Inflammatory macrophage treated with lipopolysaccharide for 1 hour (primary cell): ENCODE results near the gene NDC1.
A peak's percentile ranks its signal among the peaks of the same experiment; 100 is the strongest.
"Not testable (repeated sequence)": the region's sequence is repeated elsewhere in the genome, so short reads cannot be mapped to it uniquely, and the experiment has no call there.

ENCODE experiments used
- DNase-seq, 2 donors: peaks; one replicate each; pipeline ENCODE4 v3.0.0-alpha.2; 2020 to 2022

The NDC1 gene, protein sequence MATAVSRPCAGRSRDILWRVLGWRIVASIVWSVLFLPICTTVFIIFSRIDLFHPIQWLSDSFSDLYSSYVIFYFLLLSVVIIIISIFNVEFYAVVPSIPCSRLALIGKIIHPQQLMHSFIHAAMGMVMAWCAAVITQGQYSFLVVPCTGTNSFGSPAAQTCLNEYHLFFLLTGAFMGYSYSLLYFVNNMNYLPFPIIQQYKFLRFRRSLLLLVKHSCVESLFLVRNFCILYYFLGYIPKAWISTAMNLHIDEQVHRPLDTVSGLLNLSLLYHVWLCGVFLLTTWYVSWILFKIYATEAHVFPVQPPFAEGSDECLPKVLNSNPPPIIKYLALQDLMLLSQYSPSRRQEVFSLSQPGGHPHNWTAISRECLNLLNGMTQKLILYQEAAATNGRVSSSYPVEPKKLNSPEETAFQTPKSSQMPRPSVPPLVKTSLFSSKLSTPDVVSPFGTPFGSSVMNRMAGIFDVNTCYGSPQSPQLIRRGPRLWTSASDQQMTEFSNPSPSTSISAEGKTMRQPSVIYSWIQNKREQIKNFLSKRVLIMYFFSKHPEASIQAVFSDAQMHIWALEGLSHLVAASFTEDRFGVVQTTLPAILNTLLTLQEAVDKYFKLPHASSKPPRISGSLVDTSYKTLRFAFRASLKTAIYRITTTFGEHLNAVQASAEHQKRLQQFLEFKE

DNA sequence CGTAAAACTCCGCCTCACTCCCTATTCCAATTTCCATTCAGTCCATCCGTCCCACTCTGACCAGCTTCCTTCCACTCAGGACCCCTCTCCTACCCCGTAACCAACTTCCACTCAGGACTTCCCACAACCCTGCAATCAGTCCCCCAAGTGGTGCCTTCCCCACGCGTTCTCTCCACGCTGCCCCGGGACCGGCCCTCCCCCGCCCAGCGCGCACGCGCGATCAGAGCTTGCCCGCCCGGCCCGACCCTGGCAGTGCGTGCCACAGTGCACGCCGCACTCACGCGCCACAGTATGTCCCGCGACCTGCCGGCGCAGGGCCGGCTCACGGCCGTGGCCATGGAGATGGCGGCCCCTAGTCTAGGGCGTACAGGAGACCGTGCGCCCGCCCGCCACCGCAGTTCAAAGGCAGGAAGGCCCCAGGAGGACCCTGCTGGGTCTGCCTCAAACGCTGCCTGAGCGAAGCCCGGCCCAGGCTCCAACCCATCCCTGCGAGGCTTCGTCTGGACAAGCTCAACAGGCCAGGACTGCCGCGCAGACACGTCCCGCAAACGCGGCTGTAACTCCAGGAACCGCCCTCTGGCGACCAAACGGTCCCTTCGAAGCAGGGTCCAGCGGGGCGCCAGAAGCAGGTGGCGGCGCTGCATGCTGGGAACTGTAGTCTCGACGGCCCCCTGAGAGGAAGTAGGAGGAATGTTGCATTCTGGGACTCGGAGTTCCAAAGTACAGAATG lies at the start of gene NDC1:
Gene NDC1 (minus strand): TSS at position 373 of the 730 bp plus-strand sequence. CDS start 35 bp downstream, at position 338.
- peak; percentile 93 to 95 for DNase-seq

DNA sequence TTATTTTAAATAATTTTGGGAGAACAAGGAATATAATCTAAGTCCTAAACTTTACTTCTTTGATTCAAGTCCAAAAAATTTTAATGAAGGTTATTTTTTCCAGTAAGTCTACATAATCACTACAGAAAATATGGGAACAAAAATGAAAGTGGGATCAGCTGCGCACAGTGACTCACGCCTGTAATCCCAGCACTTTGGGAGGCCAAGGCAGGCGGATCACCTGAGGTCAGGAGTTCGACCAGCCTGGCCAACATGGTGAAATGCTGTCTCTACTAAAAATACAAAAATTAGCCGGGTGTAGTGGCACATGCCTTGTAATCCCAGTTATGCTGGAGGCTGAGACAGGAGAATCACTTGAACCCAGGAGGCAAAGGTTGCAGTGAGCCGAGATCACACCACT lies 45.5 kb upstream of the NDC1 start:
- DNase-seq = not testable (repeated sequence)

DNA sequence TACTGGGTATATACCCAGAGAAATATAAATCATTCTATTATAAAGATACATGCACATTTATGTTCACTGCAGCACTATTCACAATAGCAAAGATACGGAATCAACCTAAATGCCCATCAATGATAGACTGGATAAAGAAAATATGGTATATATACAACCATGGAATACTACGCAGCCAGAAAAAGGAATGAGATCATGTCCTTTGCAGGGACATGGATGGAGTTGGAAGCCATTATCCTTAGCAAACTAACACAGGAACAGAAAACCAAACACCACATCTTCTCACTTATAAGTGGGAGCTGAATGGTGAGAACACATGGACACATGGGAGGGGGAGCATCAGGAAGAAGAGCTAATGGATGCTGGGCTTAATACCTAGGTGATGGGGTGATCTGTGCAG lies 43.8 kb upstream of the NDC1 start:
- not testable (repeated sequence) for DNase-seq

DNA sequence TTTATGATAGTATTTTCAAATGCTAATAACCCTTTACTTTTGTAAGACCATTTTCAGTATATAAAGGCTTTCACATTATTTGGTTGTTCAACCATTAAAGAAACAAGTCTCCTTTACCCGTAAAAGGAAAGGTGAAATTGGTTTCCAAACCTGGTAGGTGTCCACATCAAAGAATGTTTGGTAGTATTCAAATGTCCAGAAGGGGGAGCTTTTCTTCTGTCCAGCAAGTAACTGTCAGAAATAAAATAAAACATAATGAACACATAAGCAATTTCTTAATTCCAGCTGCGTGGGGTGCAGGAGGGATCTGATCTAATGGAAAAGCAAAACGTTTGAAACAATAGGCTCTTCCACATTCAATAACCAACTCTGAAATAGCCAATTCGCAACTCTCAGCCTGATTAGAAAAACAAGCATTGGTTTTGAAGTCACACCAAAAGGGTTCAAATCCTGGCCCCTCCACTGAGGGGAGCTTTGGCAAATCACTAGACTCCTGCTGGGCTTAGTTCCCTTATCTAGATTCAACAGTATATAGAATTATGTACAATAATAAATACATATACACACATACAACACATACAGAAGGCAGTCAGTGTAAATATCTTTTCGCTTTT lies 40.5 kb upstream of the NDC1 start:
- DNase-seq = peak; percentile 48 to 70

DNA sequence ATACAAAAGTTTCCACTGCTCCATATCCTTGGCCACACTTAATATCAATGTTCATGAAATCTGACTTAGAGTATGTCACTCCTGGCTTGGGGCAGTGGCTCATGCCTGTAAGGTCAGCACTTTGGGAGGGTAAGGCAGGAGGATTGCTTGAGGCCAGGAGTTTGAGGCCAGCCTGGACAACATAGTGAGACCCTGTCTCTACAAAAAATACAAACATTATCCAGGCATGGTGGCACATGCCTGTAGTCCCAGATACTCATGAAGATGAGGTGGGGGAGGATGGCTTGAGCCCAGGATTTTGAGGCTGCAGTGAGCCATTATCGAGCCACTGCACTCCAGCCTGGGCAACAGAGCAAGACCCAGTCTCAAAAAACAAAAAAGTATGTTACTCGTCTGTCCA lies 37.1 kb upstream of the NDC1 start:
- not testable (repeated sequence) for DNase-seq

DNA sequence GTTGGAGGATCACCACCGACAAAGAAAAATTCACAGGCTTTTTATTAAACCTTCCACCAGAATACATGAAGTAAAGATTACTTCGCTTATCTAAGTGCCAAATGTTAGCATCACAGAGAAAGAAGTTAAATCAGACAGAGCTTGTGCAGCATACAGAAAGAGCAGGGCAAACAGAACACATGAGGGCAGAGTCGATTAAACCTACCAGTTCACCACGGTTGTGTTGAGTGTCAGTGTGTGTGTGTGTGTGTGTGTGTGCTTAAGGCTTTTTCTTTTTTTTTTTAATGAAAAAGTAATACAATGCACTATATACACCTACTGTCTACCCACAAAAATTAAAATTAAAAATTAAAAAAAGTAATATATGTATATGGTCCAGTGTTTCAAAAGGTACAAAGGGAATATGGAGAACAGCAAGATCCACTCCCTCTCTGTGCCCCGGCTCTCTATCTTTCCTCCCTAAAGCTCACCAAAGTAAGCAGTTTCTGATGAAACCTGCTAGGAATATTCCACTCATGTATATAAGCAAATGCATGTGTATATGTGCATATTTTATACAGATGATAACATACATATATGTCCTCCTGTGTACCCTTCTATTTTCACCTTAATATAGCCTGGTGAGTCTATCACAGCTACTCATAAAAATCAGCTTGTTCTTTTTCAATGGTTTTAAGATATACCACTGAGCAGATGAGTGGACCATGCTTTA lies 33.8 kb upstream of the NDC1 start:
- no peak for DNase-seq

DNA sequence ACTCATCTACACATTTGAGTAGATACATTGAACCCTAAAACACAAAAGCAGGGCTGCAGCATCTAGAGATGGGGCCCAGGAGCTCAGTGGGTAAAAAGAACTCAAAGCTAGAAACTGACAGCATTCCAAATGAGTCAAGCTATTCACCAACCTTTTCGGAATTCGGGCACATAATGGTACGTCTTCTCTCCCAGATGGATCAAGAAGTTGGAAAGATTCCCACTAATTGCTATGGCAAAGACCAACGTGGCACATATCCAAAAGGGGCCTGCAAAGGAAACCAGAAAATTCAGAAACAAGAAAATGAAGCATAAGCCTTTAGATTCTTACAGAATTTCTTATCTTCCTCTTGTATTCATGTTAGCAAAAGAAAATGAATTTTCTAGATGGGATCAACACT lies 33.1 kb upstream of the NDC1 start:
- DNase-seq = no peak

DNA sequence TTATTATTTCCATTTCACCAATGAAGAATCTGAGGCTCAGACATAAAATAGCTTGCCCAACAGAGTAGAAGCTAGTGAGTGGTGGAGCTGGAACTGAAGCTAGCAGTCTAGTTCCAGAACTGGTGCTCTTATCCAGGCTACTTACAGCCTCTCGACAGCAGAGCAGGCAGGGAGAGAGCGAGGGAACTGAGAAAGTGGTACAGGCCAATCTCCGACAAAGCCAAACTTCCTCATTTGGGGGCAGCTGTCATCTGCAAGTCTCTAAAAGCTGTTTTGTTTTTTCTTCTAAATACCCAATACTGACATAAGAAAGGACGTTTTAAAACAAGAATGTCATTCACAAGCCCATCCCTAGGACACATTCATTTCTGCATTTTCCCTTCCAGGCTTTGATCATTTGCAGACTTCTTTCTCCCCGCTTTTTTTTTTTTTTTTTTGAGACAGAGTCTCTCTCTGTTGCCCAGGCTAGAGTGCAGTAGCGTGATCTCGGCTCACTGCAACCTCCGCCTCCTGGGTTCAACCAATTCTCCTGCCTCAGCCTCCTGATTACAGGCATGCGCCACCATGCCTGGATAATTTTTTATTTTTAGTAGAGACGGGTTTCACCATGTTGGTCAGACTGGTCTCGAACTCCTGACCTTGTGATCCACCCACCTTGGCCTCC lies 31.5 kb upstream of the NDC1 start:
- DNase-seq = no peak

DNA sequence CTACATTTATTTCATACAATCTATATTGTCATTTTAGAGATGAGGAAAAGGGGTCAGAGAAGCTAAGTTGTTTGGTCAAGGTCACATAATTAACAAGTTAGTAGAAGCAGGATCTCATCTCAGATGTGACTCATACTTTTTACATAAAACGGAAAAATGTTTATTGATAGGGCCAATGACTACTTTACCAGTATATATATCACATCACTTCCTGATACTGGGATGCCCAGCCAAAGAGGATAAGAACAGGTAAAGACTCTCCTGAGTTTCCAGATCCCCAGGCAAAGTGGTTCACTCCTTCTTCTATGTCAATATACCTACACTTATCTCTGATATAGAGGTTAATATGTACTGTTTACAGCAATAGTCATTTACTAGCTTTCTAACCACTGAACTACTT lies 30.5 kb upstream of the NDC1 start:
- no peak for DNase-seq

DNA sequence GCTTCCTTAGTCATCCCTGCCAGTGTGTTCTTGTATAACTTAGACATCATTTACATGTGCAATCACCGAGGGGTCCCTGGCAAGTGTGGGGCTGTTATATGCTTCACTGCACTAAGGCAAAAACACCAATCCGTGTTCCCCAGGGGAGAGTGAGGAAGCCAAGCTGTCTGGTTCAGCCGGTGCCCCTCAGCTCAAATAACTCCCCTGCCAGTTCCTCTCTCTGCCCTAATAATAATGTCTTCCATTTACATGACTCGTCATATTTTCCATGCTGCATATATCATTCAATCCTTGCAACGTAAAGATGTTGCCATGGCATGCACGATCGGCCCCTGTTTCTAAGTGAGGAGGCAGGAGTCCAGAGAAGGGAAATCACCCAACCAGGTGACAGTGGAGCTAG lies 24.4 kb upstream of the NDC1 start:
- DNase-seq = no peak

DNA sequence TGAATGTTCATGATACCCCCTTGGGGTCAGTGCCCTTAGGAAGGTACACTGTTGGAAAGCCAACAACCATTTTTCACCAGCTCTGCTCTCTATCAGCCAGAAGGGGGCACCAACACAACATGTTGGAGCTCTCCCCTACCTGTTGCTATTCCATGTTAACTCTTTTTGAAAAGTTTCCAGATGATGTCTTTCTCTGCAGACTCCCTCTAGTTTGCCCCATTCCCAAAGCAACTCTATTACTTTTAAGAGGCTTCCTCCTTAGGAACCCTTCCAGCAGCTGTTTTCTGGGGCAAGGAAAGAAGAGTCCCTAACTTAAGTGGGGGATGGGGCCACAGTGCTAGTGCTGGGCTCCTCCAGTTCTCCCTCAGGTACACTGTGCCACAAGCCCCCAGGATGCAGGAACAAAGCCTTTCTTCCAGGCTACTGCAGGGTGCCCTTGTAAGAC lies 22.9 kb upstream of the NDC1 start:
- DNase-seq = peak in 1 of 2 donors; percentile 60

DNA sequence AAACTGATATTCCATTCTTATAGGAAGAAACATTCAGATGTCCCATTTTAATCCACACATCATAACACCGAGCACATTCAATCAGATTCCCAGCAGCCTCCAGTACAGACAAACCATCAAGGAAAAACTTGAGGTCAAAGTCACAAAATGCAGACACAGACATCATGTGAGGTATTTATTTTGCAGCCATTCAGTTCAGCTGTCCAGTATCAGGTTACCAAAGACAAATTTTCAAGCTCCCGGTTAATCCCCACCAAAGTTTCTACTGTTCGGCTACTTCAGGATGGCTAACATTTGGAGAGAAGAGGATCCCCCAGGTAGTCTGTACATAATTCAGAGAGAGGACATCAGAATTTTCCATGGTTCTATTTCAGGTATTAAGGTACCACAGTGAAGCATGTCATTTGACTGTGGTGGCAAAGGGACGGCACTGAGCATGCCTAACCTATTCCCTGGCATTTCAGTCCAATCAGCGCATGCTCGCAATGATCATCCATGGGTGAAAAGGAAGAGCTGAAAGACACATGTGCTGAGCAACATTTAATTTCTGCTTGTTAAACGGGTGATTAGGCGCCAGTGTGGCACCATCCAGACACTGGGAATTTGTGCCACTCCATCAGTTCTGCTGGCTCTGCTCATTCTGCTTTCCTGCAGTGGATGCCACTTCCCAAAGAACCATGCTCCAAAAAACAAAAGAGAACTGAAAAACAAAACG lies 13.6 kb upstream of the NDC1 start:
- no peak for DNase-seq

DNA sequence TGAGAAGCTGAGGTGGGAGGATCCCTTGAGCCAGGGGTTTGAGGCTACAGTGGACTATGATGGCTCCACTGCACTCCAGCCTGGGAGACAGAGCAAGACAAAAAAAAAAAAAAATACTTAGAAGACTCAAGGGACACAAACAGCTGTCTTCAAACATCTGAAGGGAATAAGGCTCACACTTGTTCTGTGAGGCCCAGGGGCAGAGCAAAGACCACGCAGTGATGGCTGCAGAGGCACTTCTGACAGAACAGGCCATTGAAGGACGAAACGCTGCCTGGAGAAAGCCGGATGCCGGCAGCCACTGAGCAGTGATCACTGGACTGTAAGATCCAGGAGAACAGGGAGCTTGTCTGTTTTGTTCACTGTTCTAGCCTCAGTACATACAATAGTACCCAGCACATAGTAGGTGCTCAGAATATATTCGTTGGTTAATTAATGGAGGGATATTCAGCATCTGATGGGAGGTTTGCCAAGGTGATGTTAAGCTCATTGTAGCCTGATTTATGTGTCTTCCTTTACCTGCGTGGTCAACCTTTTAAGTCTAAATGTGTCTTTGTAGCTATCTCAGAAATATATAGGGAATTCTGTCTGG lies 12.1 kb upstream of the NDC1 start:
- no peak for DNase-seq

DNA sequence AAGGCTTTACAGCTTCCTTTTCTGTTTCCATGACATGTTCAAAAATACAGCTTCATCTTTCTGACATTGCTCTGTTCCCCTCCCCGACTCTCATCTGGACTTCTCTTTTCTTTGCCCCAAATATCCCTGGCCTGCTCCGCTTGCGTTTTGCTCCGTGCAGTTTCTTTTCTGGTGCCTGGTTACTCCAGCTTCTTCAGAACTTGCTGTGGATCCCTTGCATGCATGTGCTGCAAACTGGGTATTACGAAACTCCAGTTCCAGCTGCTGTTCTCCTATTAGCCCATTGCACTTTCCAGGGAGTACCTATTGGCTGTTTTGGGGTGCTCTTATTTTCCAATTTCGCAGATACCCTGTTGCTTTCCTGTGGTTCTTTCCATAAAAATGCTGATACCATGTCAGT lies 9.9 kb upstream of the NDC1 start:
- DNase-seq = peak; percentile 2 to 5

DNA sequence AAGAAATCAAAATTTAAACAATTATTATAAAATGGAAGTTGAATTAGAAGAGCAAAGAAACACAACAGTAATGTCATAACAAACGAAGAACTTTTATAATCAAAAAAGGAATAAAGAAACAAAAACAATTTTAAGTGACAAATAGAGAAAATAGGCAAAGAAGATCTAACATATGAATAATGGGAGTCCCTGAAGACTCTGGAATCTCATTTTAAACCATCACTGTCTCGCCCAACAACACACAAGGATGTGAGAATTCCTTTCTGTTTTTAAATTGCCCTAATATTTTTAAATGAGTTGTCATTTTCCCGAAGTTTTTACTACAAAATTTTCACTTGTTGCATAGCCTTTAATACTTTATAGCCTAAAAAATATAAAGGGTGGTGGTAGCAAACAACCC lies 4.3 kb upstream of the NDC1 start:
- DNase-seq = no peak

DNA sequence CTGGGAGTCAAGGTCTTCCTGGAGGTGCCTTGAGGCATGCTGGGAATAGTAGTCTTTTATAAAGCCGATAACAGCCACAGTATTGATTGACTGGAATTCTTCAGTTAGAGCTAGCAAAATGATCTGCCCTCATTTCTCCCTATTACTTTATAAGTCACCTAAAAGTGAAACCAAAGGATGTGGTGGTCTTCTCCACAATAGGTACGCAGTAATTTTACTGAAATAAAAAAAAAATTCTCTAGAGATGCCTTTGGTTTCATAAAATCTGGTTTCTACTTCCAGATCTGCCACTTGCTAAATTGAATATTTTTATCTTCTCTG lies 518 bp upstream of the NDC1 start:
- DNase-seq = no peak

DNA sequence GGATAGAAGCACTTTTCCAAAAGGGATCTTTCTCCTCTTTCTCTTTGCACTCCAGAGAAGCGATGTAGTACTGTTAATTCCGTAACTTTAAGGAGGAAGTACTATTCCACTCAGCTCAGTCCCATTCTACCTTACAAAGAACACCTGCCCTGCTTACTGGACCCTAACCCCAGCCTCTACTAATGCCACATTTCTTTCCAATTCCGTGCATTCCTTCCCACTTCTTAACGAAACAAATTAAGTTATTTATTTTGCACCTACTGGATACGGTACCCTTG lies 511 bp downstream of the NDC1 start:
- DNase-seq = peak; percentile 0 to 16

DNA sequence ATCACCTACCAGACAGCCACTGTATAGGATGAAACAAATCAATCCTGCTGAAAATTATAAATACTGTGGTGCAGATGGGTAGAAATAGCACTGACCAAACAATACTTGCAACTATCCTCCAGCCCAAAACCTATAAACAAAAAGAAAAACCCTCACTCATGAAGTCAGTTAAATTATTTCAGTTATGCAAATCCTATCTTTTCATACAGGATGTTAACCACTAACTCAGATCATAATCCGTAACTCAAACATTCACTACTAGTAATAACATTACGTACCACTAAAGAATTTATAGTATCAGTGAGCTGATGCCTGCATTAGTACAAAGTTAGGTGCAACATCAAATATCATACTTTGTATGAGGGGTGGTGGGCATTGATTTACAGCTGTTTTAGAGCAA lies 2.6 kb downstream of the NDC1 start:
- no peak for DNase-seq

DNA sequence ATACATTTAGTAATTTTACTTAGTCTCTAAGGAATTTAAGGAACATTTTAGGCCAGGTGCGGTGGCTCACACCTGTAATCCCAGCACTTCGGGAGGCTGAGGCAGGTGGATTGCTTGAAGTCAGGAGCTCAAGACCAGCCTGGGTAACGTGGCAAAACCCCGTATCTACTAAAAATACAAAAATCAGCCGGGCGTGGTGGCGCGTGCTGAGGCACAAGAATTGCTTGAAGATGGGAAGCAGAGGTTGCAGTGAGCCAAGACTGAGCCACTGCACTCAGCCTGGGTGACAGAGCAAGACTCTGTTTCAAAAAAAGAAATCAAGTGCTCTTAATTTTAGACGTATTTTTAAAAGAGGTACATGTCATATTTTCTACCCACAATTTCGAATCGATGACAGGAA lies 3.3 kb downstream of the NDC1 start:
- no peak for DNase-seq

DNA sequence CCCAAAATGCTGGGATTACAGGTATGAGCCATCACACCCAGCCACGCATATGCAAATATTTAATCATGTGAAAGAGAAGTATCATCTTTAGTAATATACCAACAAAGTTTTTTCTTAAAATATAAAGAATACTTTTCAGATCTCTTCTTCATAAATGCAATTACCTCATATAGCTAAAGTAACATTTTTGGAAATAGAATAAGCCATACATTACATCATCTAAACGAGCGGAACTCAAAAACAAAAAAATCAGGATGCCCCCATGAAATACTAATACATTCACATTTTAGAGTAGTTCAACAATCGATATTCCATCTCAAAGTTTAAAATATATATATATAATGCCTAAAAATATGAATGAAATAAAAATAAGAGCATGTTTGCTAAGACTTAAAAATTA lies 4.7 kb downstream of the NDC1 start:
- no peak for DNase-seq

DNA sequence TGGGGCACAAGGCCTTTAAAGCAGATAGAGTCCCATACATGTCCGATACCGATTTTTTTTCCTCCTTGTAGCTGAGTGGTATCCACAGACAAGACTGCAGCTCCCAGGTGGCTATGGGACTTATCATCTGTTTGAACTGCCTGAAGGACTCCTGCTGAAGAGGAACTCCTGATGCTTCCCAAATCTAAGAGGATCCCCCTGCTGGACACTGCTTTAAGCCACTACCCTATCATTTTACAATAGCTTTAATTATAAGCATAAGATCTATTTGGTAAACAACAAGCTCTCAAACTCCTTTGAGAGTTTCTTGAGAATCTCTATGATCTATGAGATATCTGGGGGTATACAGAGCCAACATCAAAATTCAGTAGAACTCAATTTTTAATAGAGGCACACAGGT lies 11.7 kb downstream of the NDC1 start:
- no peak for DNase-seq
